ENCODE measurements around the gene ABHD12.
A peak's percentile ranks its signal among the peaks of the same experiment; 100 is the strongest.

The ABHD12 gene

DNA sequence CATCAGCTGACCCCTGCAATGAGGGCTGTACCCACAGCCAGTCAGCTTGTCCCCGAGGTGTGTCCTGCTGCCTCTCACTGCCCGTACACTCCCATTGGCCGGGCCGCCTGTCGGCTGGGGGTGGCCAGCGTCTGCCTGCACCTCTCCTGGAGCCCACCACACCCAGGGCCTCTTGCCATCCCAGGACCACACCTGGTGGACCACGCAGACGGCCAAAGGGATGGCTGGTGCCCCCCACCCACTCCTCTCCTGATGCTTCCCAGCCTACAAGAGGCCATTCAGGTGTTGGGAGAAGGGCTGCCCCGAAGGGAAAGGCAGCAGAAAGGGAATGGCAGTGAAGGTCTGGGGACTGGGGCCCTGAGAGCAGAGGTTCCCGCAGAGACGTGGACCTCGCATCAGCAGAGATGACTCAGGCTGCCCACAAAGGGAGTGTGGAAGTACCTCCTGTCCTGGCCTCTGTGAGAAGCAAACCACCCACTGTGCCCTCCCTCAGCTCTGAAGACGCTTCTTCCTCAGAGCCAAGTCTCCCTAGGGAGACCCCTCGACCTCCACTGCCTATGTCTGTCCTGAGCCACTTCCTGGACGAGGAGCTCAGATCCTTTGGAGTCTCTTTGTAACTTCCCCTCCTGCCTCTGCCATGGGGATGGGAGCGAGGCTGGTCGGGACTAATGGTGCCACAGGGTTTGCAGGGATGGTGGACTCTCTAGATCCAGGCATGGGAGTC is 81.8 kb downstream of the ABHD12 start:
- DNase-seq (ENCODE audit: low read depth in 2 of 3, low spot score in 2 of 3), result no peak

DNA sequence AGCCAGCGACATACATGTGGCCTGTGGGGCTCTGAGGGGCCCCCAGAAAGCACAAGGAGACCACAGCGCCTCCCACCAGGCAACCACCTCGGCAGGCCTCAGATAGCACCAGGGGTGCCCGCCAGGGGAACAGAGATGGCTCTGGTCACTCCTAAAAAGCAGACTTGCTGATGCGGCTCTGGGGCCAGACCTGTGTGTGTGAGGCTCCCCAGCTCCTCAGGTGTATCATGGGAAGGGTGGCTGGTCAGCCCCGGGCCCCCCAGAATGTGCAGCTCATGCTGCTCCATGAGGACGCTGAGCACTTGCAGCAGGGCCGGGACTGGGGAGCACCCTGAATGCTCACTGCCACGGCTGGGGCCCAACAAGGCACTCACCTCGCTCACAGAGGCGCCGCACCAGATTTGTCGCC is 82.5 kb downstream of the ABHD12 start:
- DNase-seq (ENCODE audit: low read depth in 2 of 3, low spot score in 2 of 3), result no peak

DNA sequence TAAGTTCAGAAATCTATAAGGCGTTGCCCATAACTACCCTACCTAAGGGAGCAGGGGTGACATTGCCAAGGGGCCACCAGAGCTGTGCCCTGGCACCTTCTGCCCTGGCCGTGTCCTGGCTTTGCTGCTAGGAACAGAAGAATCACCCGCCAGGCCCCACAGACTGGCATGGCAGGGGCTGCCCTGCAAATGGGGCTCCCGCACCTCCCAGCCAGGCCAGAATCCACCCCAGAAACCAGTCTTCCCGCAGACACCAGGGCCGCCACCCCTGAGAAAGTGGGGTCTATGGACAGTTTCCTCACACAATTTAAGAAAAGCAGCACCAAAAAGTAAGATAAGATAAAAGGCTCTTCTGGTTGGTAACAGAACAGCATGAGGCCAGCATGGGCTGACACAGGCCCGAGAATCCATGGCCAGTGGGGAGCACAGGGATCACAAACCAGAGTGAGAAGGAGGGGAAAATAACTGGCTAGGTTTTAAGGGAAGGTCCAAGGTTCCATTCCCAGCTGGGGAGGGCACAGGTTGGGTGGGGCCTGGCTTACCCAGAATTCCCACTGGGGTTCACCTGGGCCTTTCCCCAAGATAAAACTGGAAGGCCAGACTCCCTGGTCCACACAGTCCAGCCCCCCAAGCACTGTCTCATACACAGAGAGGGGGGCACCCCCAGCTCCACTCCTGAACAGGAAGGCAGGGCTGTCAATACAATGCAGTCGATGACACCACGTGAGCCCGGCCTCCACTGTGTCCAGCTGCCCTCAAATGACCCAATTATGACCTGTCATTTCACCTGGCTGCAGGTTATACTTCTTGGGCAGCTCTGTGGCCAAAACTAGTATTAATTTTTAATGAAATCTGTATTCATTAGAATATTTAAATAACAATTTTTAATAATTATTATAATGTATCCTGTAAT is 83.4 kb downstream of the ABHD12 start:
- no peak for DNase-seq (ENCODE audit: low read depth in 2 of 3, low spot score in 2 of 3)

DNA sequence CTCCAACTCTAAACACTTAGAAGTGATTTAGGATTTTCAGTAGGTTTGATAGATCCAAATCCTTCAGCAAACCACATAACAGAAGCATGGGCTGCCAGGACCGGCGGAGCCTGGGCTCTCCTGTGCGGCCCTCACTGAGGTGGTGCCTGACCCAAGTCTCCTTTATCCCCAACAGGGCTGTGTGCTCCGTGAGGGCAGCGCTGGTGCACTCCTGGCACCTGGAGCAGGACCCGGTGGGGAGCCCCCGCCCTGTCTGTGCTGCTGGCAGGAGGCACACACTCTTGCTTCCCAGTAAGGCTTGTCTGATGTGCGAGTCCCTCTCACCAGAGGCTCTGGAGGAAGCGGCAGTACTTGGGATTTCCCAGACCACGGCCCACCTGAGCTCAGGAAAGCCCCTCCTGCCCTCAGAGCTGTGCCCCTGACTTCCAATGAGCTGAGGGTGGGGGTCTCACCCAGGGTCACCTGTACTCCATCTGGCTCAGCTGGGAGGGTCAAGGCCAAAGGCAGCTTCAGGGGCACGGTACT is 86.5 kb downstream of the ABHD12 start:
- no peak for DNase-seq (ENCODE audit: low read depth in 2 of 3, low spot score in 2 of 3)

GRCh38 chr20:25303292-25304024 is 87.2 kb downstream of the ABHD12 start:
- no peak for DNase-seq (ENCODE audit: low read depth in 2 of 3, low spot score in 2 of 3)

DNA sequence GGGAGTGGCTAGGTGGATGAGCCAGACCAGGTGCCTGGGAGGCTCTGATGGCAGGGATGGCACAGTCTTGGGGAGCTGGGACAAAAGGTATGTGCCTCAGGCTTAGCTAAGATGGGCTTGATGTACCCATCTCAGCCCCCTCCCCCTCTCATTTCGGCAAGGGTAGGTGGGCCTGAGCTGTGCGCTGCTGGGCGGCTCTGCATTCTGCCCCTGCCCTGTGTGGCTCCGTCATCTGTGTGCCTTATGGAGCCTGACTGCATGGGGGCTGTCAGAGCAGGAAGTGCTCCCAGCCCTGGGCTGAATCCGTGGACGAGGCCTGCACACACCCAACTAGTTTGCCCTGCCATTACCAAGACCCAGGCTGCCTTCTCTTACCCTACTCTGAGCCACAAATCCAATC is 88.0 kb downstream of the ABHD12 start:
- no peak for DNase-seq (ENCODE audit: low read depth in 2 of 3, low spot score in 2 of 3)

DNA sequence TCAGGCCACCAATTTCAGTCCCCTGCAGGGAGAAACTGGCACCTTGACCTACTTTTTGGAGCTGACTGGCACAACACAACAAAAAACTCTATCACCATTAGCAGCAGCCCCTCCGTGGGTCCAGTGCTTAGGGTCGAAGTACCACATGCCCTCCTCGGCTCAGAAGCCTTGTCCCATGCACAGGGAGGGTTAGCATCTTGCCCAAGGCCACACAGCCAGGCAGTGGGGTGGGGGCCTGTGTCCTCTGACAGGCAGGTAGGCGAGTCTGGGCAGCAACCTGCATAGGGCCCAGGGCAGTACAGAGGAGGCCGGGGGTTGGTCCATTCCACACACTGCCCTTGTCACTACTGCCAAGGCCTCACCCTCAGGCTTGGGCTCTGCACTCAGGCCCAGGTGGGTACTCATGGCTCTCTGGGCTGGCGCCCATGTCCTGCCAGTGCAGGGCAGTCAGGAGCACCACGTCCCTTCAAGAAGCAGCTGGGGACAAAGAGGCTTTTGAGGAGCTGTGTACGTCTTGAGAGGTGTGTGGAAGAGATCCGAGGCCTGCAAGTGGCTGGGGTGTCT is 89.2 kb downstream of the ABHD12 start:
- no peak for DNase-seq (ENCODE audit: low read depth in 2 of 3, low spot score in 2 of 3)

- no peak for DNase-seq (ENCODE audit: low read depth in 2 of 3, low spot score in 2 of 3)
These were observed 90.0 kb downstream of the ABHD12 start for GRCh38 chr20:25300496-25301170.

- DNase-seq (ENCODE audit: low read depth in 2 of 3, low spot score in 2 of 3), result no peak
These were observed 90.8 kb downstream of the ABHD12 start for GRCh38 chr20:25299806-25300205.

GRCh38 chr20:25297141-25297905 is 93.3 kb downstream of the ABHD12 start:
- no peak for DNase-seq (ENCODE audit: low read depth in 2 of 3, low spot score in 2 of 3)

DNA sequence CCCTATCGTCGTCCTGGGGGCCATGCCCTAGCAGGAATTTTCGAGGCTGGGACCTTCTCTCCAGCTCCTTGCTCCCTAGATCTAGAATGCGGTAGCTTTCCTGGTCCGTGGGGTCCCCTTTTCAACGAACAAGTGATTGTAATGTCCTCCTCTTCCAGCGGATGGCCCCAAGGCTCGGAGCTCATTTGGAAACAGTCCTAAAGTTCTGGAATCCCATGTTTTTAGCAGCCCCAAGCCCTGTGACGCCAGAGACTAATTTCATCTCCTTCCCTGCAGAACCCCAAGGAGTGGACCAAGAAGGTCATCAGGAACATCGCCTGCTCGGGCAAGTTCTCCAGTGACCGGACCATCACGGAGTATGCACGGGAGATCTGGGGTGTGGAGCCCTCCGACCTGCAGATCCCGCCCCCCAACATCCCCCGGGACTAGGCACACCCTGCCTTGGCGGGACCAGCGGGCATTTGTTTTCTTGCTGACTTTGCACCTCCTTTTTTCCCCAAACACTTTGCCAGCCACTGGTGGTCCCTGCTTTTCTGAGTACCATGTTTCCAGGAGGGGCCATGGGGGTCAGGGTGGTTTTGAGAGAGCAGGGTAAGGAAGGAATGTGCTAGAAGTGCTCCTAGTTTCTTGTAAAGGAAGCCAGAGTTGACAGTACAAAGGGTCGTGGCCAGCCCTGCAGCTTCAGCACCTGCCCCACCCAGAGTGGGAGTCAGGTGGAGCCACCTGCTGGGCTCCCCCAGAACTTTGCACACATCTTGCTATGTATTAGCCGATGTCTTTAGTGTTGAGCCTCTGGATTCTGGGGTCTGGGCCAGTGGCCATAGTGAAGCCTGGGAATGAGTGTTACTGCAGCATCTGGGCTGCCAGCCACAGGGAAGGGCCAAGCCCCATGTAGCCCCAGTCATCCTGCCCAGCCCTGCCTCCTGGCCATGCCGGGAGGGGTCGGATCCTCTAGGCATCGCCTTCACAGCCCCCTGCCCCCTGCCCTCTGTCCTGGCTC is 94.2 kb downstream of the ABHD12 start:
- no peak for DNase-seq (ENCODE audit: low read depth in 2 of 3, low spot score in 2 of 3)

DNA sequence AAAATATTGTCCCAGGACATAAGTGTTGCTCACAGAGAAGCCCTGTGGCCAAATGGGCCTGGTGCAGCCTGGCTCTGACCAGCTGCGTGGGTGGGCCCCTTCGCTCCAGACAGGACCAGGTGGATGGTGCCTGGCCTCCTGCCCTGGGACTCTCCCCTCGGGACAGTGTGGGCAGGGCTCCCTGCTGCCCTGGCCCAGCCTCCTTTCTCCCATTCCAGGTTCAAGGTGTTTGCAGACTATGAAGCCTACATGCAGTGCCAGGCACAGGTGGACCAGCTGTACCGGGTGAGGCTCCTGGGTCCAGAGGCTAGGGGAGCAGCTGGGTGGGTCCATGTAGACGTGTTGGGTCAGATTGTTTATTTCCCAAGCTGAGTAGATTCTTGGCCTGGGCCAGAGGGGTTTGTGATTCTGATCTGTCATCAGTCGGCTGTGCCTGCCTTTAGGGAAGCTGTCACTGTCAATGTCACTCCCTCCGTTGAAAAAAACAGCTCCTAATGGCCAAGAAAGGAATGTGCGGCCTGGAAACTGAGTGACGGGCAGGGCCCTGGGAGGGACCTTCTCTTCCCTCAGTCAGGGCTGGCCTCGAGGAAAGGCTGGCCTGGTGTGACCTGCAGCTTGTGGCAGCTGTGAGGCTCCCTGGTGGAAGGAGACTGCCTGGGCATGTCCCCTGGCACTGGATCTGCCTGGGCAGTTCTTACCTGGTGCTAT is 95.1 kb downstream of the ABHD12 start:
- DNase-seq (ENCODE audit: low read depth in 2 of 3, low spot score in 2 of 3), result no peak

- peak in 2 of 3 experiments; percentile 22 to 37 for DNase-seq (ENCODE audit: low read depth in 2 of 3, low spot score in 2 of 3)
These were observed 95.9 kb downstream of the ABHD12 start for GRCh38 chr20:25294459-25295385.

- no peak for DNase-seq (ENCODE audit: low read depth in 2 of 3, low spot score in 2 of 3)
These were observed 96.7 kb downstream of the ABHD12 start for GRCh38 chr20:25293910-25294458.

DNA sequence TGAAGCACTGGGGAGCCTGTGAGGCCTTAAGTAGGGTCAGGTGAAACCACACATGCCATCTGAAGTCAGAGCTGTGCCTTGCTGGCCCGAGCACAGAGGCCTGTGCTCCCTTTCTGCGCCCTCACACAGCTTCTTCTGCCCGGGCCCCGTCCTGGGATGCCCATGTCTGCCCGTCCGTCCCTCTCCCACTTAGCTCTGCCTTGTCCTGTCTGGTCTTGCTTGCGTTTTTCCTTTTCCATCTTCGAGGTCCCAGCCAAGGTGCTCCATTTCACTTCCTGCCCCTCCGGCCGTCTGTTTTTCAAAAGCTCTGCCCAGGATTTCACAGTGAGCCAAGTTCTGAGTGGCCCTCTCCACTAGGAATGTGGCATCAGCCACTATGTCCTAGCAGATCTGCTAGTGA is 97.1 kb downstream of the ABHD12 start:
- no peak for DNase-seq (ENCODE audit: low read depth in 2 of 3, low spot score in 2 of 3)

- DNase-seq (ENCODE audit: low read depth in 2 of 3, low spot score in 2 of 3), result no peak
These were observed 98.3 kb downstream of the ABHD12 start for GRCh38 chr20:25292176-25292891.

Data from activated CD8-positive, alpha-beta memory T cell treated with anti-CD3 and anti-CD28 coated beads for 48 hours (primary cell).